HG02798 (cell line): ENCODE measurements around the gene ELF5.

ENCODE experiments used
- ATAC-seq: cut with Tn5 transposase; IDR thresholded peaks from one replicate; pipeline ENCODE4 v1.9.1; 2021; ENCODE audit warnings: mild to moderate bottlenecking; ENCODE audit not compliant: unreplicated experiment, poor library complexity

ELF5 gene

GRCh38 chr11:34523053-34523452 is 9.5 kb upstream of the ELF5 start:
- no peak for ATAC-seq

- no peak for ATAC-seq
Observed at GRCh38 chr11:34522188-34522587, 8.6 kb upstream of the ELF5 start.

DNA sequence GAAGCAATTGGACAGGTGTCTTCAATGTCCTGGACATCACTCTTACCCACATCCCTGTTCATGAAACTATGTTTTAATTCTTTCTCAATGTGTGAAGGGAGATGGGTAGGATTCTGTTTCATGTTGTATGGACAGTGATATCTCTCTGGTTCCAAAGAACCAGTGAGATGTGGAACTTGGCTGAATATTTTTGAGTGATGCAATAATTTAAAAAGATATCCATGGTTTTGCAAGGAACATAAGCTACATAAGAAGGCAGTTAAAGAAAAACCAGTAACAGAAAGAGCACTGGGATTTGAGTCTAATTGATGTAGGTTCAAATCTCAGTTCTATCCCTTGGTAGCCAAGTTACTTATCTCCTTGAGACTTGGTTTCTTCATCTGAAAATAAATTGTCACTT is 7.7 kb upstream of the ELF5 start:
- no peak for ATAC-seq

DNA sequence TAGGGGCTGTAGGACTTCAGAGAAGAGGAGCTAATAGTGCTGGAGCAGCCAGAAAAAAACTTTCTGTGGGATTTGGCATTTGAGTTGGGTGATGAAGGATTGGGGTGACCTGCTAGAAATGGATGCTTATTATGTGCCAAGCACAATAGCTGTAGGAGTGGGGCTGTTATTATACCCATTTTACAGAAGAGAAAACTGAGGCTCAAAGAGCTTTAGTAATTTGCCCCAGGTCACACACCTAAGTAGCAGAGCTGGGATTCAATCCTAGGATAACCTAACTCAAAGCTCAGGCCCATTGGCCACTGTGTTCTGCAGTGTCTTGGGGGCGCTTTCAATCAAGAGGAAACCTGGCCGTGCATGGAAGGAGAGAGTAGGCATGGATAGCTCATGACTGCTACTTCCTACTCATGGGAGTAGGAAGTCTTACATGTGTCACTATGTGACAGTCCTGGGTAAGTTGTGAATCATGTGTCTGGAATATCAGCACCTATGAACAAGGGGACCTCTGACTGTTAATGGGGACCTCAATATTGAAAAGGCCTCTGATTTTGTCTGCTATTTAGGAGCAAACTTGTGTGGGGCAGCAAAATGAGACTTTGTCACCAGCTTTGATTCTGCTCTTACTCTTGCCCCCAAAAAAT is 6.1 kb upstream of the ELF5 start:
- no peak for ATAC-seq

- ATAC-seq: no peak
Observed at GRCh38 chr11:34516247-34517040, 2.9 kb upstream of the ELF5 start.

GRCh38 chr11:34514597-34514996 is 1.0 kb upstream of the ELF5 start:
- ATAC-seq: no peak

DNA sequence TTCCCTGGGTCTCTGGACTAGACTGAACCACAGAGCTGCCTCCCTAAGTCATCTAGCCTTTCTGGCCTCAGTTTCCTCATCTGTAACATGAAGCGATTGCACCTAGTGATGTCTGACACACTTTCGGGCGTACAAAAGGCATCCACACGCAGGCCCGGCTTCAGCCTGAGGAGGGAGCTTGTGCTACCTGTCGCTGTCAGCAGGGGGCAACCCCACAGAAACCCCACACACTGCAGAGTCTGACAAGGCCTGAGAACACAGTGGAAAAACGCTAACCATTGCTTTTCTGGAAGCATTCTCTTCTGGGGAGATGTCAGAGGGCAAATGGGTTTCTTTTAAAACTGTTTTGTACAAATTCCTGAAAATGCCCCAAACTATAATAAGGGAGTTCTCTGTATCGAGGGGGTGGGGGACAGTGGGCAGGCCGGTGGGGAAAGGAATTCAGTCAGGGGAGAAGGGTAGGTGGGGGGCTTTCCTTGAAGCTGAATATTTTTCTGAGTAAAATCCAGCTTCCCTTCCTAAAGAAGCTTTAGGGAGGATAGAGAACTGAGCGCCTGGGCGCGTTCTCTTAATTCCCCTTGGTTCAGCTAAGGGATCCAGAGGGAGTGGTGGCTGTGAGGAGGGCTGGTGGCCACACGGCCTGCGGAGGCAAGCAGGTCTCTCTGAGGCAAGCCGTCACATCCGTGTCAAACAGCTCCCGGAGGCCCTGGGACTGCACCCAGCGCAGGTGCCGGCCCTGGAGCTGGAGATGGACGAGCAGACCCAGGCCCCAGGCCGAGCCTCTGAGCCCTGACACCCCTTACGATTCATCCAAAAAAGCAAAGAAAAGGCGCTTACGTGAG is 533 bp downstream of the ELF5 start:
- peak; percentile 86 for ATAC-seq

- no peak for ATAC-seq
Observed at GRCh38 chr11:34510673-34511072, 2.9 kb downstream of the ELF5 start.

DNA sequence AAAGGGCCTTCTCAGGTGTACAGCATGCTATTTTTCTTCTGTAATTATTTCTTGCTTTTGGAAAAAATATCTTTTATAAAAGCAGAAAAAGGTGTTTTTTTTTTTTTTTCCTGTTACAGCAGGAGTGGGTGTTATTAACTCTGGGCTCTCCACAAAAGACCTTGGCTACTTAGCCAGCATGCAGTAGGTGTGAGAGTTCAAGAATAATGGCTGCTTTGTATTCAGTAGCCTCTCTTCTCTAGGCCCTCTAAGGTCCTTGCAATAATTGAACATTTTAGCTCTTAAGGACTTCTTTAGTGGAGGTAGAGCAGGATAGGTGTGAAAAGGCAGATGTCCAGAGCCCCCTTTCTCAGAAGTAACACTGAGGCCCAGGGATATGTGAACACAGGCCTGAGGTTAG is 3.4 kb downstream of the ELF5 start:
- ATAC-seq: no peak

- ATAC-seq: no peak
Observed at GRCh38 chr11:34509336-34509876, 4.2 kb downstream of the ELF5 start.

DNA sequence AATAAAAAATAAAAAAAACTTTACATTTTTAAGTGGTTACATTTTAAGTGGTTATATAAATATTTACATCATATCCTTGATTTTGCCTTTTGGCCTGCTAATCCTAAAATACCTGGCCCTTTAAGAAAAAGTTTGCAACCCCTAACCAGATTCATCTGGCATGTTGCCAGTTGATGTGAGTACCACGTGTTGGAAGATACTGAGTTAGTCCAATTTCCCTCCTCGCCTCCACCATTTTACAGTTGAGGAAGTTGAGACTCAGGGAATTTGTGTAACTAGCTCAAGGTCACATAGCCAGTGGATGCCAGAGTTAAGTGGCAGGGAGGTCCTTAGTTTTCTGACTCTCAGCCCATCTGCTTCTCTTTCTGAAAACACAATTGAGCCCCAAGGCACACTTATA is 5.1 kb downstream of the ELF5 start:
- no peak for ATAC-seq

DNA sequence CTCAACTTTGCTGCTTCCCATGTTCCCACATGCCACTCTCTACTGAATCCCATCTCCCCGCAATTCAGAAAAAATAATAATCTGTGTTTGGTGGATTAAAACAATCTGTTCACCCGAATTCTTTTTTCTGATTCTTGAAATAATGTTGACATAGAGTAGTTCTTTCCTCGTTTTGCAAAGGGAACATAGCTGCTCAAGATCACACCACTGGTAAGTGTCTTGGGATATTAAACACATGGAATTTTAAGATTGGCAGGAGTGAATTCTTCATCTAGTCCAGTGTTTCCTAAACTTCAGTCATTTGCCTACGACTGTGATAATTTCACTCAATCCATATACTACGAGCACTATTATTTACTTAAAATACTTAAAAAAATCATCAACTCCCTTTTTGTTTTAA is 6.0 kb downstream of the ELF5 start:
- ATAC-seq: no peak

- ATAC-seq: no peak
Observed at GRCh38 chr11:34507156-34507555, 6.4 kb downstream of the ELF5 start.

- ATAC-seq: no peak
Observed at GRCh38 chr11:34505874-34506273, 7.7 kb downstream of the ELF5 start.

GRCh38 chr11:34502949-34503348 is 10.6 kb downstream of the ELF5 start:
- ATAC-seq: no peak

GRCh38 chr11:34501949-34502348 is 11.6 kb downstream of the ELF5 start:
- ATAC-seq: no peak

DNA sequence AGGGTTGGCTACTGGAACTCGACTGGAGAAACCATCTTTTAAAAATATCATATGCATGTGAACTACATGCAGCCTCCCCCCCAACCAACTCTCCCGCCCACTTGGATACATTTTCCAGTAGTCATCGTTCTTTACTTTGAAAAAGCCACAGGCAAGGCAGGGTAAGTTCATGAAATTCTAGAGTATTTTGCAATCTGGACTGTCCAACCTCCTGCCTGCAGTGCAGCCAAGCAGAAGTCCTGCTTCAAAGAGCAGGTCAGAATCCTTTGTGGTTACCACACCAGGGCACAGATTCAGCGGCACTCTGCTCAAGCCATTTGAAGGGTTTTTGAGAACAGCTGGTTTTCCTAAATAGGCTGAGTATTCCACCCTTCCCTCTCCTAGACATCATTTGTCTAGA is 12.1 kb downstream of the ELF5 start:
- ATAC-seq: no peak

DNA sequence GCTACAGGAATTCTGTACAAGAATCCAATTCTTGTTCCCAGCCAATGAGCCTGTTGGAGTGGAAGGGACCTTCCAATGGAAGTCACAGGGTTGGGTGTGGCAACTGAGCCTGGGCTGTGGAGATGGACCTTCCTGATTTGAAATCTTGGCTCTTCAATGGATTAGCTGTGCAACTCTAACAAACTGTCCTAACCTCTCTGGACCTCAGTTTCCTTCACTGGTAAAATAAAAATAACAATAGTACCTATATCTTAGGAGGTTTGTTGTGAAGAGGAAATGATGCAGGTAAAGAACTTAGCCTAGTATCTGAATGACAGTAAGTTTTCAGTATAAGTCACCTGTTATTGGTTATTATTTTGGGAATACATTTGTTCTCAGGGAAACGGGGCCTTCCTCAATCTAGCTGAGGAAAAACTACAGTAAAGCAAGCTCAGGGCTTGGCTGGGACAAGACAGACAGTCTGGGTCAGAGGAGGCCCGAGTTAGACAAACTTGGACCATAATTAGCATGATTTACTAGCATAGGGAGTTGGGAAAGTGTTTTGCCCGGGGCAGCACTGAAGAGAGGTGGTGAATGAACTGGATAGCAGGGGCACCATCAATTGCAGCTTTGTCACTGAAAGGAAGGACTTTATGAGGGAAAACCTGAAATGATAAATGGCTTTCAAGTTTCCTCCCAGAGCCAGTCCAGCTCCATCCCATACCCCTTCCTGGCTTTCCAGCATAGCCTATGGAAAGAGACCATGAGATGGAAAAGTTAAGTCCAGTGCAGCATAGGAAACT is 13.7 kb downstream of the ELF5 start:
- no peak for ATAC-seq

DNA sequence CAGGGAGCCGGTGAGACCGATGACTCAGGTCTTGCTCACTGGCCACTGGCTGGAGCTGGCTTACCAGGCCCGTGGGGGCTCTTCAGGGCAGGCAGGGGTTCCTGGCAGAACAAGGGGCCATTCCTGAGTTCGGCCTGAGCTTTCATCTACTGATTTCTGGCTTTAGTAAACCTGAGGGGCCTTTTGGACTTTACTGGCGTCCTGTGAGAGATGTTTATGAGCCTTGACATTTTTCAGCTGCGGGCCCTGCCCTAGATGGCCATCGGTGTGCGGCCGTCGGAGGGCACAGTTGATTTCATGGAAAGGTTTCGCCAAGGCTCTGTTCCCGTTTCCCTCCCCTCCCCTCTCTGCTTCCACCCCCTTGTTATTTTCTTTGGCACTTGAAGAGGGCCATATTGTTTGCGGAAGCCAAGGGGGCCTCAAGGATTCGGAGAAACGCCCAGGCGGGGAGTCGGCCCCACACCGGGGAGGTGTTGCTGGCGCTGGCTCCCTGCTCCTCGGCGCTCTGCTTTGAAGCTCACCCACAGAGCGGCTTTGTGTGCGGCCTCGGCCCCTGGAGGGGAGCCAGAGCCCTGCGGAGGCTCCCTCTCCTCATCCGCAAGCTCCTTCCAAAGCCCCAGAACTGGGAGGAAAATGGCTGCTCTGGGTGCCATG is 17.7 kb downstream of the ELF5 start:
- ATAC-seq: no peak
